ENCODE measurements around the gene HAX1. TPM values are rescaled to one million over a fixed set of nuclear protein-coding genes. Genes with fewer than 3 reads are reported as not detected.
"Not testable (repeated sequence)": the region's sequence is repeated elsewhere in the genome, so short reads cannot be mapped to it uniquely, and the experiment has no call there.

The HAX1 gene
- total RNA-seq, 3 donors from 2014 or later = 108 to 125 (median 120) TPM

GRCh38 chr1:154276797-154277196 is 4.4 kb downstream of the HAX1 start:
- no peak for TF ChIP-seq POLR2AphosphoS5 (IDR thresholded peaks at IDR 0.05)
- no peak for TF ChIP-seq CTCF (IDR thresholded peaks at IDR 0.05)
- no peak for TF ChIP-seq POLR2A (IDR thresholded peaks at IDR 0.05)
- no peak overlapping the region for H3K4me3 ChIP-seq
- H3K9me3 ChIP-seq = no peaks in the 10 kb centered on the region
- DNase-seq (ENCODE audit: low spot score in 2 of 2) = no peak
- no peaks in the 10 kb centered on the region for H3K36me3 ChIP-seq
- H3K4me1 ChIP-seq = peaks cover 0 to 4% of the 10 kb centered on the region in 2 donors
- H3K27ac ChIP-seq = no peak overlapping the region
- H3K27me3 ChIP-seq = no peaks in the 10 kb centered on the region
- intact Hi-C loops (cut with DNase I; ENCODE audit: low total_unique reads) = no loop called here

- H3K9me3 ChIP-seq; H3K4me1 ChIP-seq; DNase-seq (ENCODE audit: low spot score in 2 of 2); H3K27ac ChIP-seq; H3K27me3 ChIP-seq; H3K36me3 ChIP-seq; intact Hi-C loops (cut with DNase I; ENCODE audit: low total_unique reads); H3K4me3 ChIP-seq: not testable (repeated sequence)
These were observed 15.2 kb downstream of the HAX1 start for GRCh38 chr1:154287591-154287990.

GRCh38 chr1:154288661-154289060 is 16.2 kb downstream of the HAX1 start:
- Histone ChIP-seq H3K4me1 (no peaks in the 10 kb centered on the region), H3K27me3 (no peaks in the 10 kb centered on the region), H3K4me3 (no peak overlapping the region), H3K9me3 (peaks cover 0 to under 1% of the 10 kb centered on the region in 2 donors), H3K27ac (no peak overlapping the region), H3K36me3 (no peaks in the 10 kb centered on the region)
- TF ChIP-seq POLR2A (IDR thresholded peaks at IDR 0.05) (no peak), POLR2AphosphoS5 (IDR thresholded peaks at IDR 0.05) (no peak), CTCF (IDR thresholded peaks at IDR 0.05) (no peak)
- intact Hi-C loops (cut with DNase I; ENCODE audit: low total_unique reads) = no loop called here
- no peak for DNase-seq (ENCODE audit: low spot score in 2 of 2)

- Histone ChIP-seq H3K27ac (no peak overlapping the region), H3K27me3 (no peaks in the 10 kb centered on the region), H3K4me1 (no peaks in the 10 kb centered on the region), H3K9me3 (peaks cover 15 to 18% of the 10 kb centered on the region in 2 donors), H3K36me3 (no peaks in the 10 kb centered on the region), H3K4me3 (no peak overlapping the region)
- intact Hi-C loops (cut with DNase I; ENCODE audit: low total_unique reads) = no loop called here
- DNase-seq (ENCODE audit: low spot score in 2 of 2) = no peak
- TF ChIP-seq POLR2A (IDR thresholded peaks at IDR 0.05) (no peak), POLR2AphosphoS5 (IDR thresholded peaks at IDR 0.05) (no peak), CTCF (IDR thresholded peaks at IDR 0.05) (no peak)
These were observed 18.5 kb downstream of the HAX1 start for GRCh38 chr1:154290921-154291320.

- TF ChIP-seq POLR2AphosphoS5 (IDR thresholded peaks at IDR 0.05) = no peak
- TF ChIP-seq POLR2A (IDR thresholded peaks at IDR 0.05) = no peak
- TF ChIP-seq CTCF (IDR thresholded peaks at IDR 0.05) = no peak
These were observed 23.2 kb downstream of the HAX1 start for GRCh38 chr1:154295408-154296235.

More at GRCh38 chr1:154295408-154296235, 23.2 kb downstream of the HAX1 start:
- H3K36me3 ChIP-seq = no peaks in the 10 kb centered on the region
- H3K9me3 ChIP-seq = peaks cover 27 to 29% of the 10 kb centered on the region in 2 donors
- DNase-seq (ENCODE audit: low spot score in 2 of 2) = no peak
- H3K27ac ChIP-seq = no peak overlapping the region
- no peaks in the 10 kb centered on the region for H3K4me1 ChIP-seq
- H3K4me3 ChIP-seq = no peak overlapping the region
- no peaks in the 10 kb centered on the region for H3K27me3 ChIP-seq
- intact Hi-C loops (cut with DNase I; ENCODE audit: low total_unique reads) = no loop called here
